ENCODE data around the gene AP3S2.

- TF ChIP-seq JUNB (CRISPR knock-in tag; IDR thresholded peaks at IDR 0.05; ENCODE audit: borderline replicate concordance) (no peak), ZNF232 (CRISPR knock-in tag; IDR thresholded peaks at IDR 0.05; ENCODE audit: borderline replicate concordance) (no peak), CTCF (CRISPR knock-in tag; IDR thresholded peaks at IDR 0.05) (no peak), RNF2 (conservative IDR thresholded peaks at IDR 0.05; ENCODE audit: low read depth) (no peak)
Observed at GRCh38 chr15:89780601-89781000, 113.2 kb downstream of the AP3S2 start.

All from HepG2 (cell line).